GM18507 (cell line): Measurements from ENCODE around the gene RXFP4.
A peak's percentile ranks its signal among the peaks of the same experiment; 100 is the strongest.
"Not testable (repeated sequence)": the region's sequence is repeated elsewhere in the genome, so short reads cannot be mapped to it uniquely, and the experiment has no call there.

Source experiments
- DNase-seq: peaks from one replicate; pipeline ENCODE4 v3.0.0; 2011; ENCODE audit warnings: low read depth; ENCODE audit not compliant: insufficient read length; ENCODE audit errors: extremely low spot score
- FAIRE-seq: peaks from 2 replicates; lab custom pipeline; 2011; peaks lifted over from hg19 to GRCh38; lab: Jason Lieb, UNC

Gene RXFP4

GRCh38 chr1:155925506-155925905 lies 15.9 kb upstream of the RXFP4 start:
- no peak for DNase-seq
- FAIRE-seq: no peak

- no peak for DNase-seq
- FAIRE-seq: no peak
These were observed 12.4 kb upstream of the RXFP4 start for GRCh38 chr1:155929057-155929456.

GRCh38 chr1:155930725-155931124 lies 10.7 kb upstream of the RXFP4 start:
- not testable (repeated sequence) for FAIRE-seq, DNase-seq

GRCh38 chr1:155931332-155932038 lies 10.0 kb upstream of the RXFP4 start:
- DNase-seq (no peak), FAIRE-seq (no peak)

GRCh38 chr1:155932081-155932480 lies 9.4 kb upstream of the RXFP4 start:
- DNase-seq (no peak), FAIRE-seq (no peak)

DNA sequence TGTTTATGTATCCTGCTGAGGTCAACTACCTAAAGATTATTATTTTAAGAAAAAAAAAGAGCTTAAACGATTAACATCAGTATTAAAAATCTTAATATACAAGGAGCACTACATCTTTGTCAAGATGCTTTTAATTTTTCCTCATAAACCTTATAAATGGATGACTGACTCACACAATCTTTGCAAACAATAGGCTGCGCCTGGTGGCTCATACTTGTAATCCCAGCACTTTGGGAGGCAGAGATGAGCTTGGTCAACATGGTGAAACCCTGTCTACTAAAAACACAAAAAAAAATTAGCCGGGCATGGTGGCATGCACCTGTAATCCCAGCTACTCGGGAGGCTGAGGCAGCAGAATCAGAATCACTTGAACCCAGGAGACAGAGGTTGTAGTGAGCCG lies 9.0 kb upstream of the RXFP4 start:
- no peak for FAIRE-seq
- no peak for DNase-seq

DNA sequence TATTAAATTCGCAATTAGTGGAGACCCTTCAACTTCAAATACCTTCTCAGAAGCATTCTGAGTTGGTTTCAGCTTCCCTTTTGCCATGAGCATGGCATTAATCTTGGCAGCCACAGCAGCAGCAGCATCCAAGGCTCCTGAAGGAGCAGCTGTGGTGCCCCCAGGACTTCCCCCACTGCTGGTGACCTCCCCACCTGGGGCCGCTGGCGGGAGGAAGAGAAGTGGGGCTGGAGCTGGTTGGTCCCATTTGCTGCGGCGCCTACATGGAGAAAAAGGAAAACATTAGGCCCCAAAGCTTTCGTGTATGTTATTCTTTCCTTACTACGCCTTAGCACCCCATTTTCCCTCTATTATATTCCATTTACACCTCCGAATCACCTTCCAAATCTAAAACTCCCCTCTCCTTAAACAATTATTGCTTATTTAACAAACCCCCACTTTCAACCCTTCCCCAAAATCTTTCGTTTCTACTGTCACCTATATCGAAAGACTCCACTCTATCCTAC lies 7.8 kb upstream of the RXFP4 start:
- FAIRE-seq (no peak), DNase-seq (no peak)

DNA sequence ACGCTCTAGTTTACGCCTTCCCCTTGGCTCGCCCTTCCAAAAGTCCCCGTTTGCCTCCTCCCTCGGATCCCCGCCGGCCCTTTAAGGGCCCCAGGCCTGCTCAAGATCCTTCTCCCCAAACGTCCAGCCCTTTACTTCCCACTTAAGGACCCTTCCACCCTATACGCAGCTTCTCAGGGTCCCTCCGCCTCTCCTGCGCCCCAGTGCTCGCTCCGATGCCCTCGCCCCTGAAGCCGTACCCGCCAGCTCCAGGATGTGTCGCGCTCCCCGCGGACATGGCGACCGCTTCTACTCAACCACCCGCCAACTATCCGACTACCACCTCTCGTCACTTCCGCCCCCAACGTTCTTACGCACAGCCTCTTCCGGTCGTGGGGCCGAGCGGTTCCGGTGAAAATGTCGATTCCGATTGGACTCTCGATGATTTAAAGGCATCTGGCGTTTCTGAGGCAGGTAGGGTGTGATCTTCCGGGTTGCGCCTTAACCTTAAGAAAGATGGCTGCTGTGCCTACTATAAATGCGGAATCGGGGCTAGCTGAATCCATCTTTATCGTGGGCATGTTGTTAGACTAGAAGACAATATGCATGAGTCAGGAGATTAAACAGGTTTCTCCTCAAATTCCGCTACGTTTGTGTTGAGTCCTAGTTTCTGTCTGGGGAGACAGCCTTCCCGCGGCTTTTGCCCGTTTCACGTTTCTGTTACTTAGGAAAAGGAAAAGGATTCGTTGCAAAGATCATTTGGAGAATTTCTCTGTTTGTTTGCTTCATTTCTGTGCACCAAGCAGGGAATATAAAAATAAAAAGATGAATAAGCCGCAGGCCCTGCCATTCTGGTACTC lies 7.1 kb upstream of the RXFP4 start, which contains the start of gene KHDC4:
Gene KHDC4, minus strand, starts transcription at position 317 of the 839 bp plus-strand sequence. Its CDS starts 40 bp downstream, at position 277.
- FAIRE-seq (peak; percentile 99), DNase-seq (peak; percentile 86)

GRCh38 chr1:155934936-155935590 lies 6.4 kb upstream of the RXFP4 start:
- no peak for DNase-seq

DNA sequence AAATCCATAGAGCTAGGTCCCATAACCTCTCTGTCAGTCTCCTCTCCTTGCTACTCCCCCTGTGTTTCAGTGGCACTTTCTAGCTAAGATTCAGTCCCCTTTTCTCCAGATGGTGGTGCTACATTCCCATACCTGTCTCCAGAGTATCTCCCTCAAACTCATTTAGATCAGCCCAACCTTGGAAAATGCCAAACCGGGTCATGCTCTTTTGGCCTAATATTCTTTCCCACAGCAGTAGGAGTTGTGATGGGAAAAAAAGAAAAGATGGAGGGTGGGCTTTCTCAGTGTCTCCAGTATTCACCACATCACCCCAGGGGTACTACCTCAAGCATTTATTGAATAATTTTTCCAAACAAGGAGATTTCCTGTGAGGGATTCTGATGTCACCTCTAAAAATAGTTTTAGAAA lies 3.2 kb upstream of the RXFP4 start:
- FAIRE-seq: peak; percentile 91
- no peak for DNase-seq

More at GRCh38 chr1:155934936-155935590, 6.4 kb upstream of the RXFP4 start:
- no peak for FAIRE-seq

DNA sequence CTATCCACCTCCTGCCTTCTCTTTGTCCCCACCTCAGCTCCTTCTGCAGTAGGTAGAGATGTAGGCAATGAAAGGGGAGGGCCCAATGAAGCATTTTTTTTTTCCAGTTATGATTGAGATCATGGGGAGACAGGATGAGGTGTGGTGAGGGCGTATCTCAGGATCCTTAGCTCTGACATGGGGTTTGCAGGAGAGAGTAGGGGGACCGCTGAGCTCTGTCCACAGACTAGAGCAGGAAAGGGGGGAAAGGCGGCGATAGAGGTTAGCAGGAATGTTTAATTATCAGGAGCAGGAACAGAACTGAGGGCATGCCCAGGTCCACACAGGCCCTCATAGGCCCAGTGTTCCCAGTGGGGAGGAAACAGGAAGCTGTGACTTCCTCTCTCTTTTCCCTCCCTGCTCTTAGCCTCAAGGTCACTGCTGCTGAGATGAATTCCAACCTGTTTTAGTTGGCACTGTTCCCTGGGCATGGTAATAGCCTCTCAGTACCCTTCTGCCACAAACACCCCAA lies 901 bp upstream of the RXFP4 start:
- no peak for DNase-seq
- peak; percentile 33 for FAIRE-seq

DNA sequence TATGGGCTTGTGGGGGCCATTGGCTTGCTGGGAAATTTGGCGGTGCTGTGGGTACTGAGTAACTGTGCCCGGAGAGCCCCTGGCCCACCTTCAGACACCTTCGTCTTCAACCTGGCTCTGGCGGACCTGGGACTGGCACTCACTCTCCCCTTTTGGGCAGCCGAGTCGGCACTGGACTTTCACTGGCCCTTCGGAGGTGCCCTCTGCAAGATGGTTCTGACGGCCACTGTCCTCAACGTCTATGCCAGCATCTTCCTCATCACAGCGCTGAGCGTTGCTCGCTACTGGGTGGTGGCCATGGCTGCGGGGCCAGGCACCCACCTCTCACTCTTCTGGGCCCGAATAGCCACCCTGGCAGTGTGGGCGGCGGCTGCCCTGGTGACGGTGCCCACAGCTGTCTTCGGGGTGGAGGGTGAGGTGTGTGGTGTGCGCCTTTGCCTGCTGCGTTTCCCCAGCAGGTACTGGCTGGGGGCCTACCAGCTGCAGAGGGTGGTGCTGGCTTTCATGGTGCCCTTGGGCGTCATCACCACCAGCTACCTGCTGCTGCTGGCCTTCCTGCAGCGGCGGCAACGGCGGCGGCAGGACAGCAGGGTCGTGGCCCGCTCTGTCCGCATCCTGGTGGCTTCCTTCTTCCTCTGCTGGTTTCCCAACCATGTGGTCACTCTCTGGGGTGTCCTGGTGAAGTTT lies 550 bp downstream of the RXFP4 start:
- DNase-seq (no peak), FAIRE-seq (no peak)

GRCh38 chr1:155942578-155943141 lies 1.2 kb downstream of the RXFP4 start:
- DNase-seq (no peak), FAIRE-seq (no peak)

GRCh38 chr1:155944444-155944799 lies 3.0 kb downstream of the RXFP4 start:
- FAIRE-seq: no peak
- DNase-seq: no peak

- DNase-seq: no peak
These were observed 5.3 kb downstream of the RXFP4 start for GRCh38 chr1:155946633-155947219.

GRCh38 chr1:155947292-155947691 lies 5.9 kb downstream of the RXFP4 start:
- FAIRE-seq: no peak
- DNase-seq: no peak

More at GRCh38 chr1:155946633-155947219, 5.3 kb downstream of the RXFP4 start:
- peak; percentile 67 for FAIRE-seq

DNA sequence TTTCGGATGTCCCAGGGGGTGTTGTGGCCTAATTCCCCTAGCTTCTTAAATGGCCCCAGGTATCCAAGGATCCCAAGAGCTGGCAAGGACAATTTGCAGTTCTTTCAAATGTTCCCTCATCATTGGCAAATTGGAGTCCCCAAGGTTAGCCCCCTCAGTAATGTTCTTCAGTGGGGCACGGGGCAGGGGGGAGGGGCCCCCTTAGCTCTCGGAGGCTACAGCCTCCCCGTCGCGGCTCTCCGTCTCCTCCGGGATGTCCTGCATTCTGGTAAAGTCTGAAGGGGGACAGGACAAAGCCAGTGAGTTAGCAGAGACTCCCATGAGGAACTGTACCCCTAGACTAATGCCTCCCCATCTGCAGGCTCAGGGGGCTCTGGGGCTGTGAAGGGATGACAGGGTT lies 6.3 kb downstream of the RXFP4 start:
- FAIRE-seq (no peak), DNase-seq (no peak)

- FAIRE-seq (no peak), DNase-seq (no peak)
These were observed 9.4 kb downstream of the RXFP4 start for GRCh38 chr1:155950829-155951228.
